ENCODE measurements around the gene KCNK13. TPM values are rescaled to one million over a fixed set of nuclear protein-coding genes. Genes with fewer than 3 reads are reported as not detected.

KCNK13 gene
- total RNA-seq, 1 donor from 2014 or later = under 0.01 TPM

DNA sequence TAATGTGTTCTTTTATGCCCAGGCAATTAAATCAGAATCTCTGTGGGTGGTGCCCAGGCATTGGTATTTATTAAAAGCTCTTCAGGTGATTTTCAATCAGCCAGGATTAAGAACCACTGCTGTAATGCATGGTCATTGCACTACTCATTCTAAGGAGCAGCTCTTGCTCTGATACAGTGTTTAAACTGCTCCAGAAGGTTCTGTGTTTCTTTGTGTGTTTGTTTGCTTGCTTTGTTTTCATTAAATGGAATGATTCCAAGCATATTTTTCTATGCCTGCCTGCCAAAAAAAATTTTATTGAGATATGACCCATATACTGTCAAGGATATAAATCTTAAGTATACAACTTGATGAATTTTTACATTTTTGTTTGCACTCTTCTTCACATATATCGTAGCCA lies 54.0 kb downstream of the KCNK13 start:
- Histone ChIP-seq H3K4me1 (ENCODE audit: control insufficient read depth in 3 of 3, insufficient read depth in 3 of 3, low read length in 3 of 3) (no peaks in the 10 kb centered on the region), H3K4me3 (ENCODE audit: low read length in 3 of 3) (no peak overlapping the region), H3K36me3 (ENCODE audit: control insufficient read depth in 3 of 3, insufficient read depth in 3 of 3, low read length in 3 of 3) (no peaks in the 10 kb centered on the region), H3K27me3 (ENCODE audit: control insufficient read depth in 3 of 3, insufficient read depth in 3 of 3, low read length in 3 of 3) (peaks cover 0 to 15% (median 0%) of the 10 kb centered on the region in 3 donors), H3K9me3 (ENCODE audit: control insufficient read depth in 3 of 3, low read length in 3 of 3) (no peaks in the 10 kb centered on the region), H3K9ac (ENCODE audit: low read depth in 1 of 3, low read length in 3 of 3) (no peak overlapping the region), H3K27ac (ENCODE audit: low read depth, low read length) (no peak overlapping the region)

DNA sequence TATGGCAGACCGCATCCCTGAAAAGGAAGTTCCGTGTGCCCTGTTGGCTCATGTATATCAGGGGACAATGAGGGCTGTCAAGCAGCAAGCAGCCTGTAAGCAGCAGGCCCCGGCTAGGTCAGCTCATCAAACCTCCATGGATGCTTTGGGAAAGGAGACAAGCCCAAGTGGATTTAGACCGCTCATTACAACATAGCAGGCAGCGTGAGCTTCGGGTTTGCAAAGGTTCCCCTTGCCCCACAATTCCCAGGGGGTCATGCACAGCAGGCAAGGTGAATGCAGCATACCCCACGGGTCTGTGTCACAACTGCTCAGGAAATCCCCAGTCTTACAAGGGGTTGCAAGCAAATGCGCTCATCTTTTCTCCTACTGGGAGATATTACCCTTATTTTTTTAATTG lies 54.6 kb downstream of the KCNK13 start:
- Histone ChIP-seq H3K4me1 (ENCODE audit: control insufficient read depth in 3 of 3, insufficient read depth in 3 of 3, low read length in 3 of 3) (no peaks in the 10 kb centered on the region), H3K9me3 (ENCODE audit: control insufficient read depth in 3 of 3, low read length in 3 of 3) (no peaks in the 10 kb centered on the region), H3K36me3 (ENCODE audit: control insufficient read depth in 3 of 3, insufficient read depth in 3 of 3, low read length in 3 of 3) (no peaks in the 10 kb centered on the region), H3K4me3 (ENCODE audit: low read length in 3 of 3) (no peak overlapping the region), H3K27me3 (ENCODE audit: control insufficient read depth in 3 of 3, insufficient read depth in 3 of 3, low read length in 3 of 3) (peaks cover 0 to 14% (median 0%) of the 10 kb centered on the region in 3 donors), H3K27ac (ENCODE audit: low read depth, low read length) (no peak overlapping the region), H3K9ac (ENCODE audit: low read depth in 1 of 3, low read length in 3 of 3) (no peak overlapping the region)

DNA sequence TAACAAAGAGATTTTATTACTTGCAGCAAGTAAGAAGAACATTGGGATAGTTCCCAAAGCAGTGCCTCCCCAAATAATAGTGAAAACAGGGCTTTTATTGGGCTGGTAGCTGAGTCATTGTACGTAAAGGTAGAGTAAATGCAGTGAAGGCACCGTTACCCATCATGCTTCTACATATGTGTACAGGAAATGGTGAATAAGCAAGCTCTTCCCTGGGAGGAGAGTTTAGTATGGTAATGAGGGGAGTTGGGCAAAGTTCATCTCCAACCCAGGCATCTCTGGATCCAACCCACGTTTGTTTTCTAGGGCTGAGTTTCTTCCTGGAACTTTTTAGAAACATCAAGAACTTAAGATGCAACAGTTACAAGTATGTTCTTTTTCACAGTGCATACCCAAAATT lies 56.2 kb downstream of the KCNK13 start:
- Histone ChIP-seq H3K27me3 (ENCODE audit: control insufficient read depth in 3 of 3, insufficient read depth in 3 of 3, low read length in 3 of 3) (peaks cover 0 to 10% (median 0%) of the 10 kb centered on the region in 3 donors), H3K36me3 (ENCODE audit: control insufficient read depth in 3 of 3, insufficient read depth in 3 of 3, low read length in 3 of 3) (no peaks in the 10 kb centered on the region), H3K9me3 (ENCODE audit: control insufficient read depth in 3 of 3, low read length in 3 of 3) (no peaks in the 10 kb centered on the region), H3K9ac (ENCODE audit: low read depth in 1 of 3, low read length in 3 of 3) (no peak overlapping the region), H3K27ac (ENCODE audit: low read depth, low read length) (no peak overlapping the region), H3K4me1 (ENCODE audit: control insufficient read depth in 3 of 3, insufficient read depth in 3 of 3, low read length in 3 of 3) (no peaks in the 10 kb centered on the region), H3K4me3 (ENCODE audit: low read length in 3 of 3) (no peak overlapping the region)

DNA sequence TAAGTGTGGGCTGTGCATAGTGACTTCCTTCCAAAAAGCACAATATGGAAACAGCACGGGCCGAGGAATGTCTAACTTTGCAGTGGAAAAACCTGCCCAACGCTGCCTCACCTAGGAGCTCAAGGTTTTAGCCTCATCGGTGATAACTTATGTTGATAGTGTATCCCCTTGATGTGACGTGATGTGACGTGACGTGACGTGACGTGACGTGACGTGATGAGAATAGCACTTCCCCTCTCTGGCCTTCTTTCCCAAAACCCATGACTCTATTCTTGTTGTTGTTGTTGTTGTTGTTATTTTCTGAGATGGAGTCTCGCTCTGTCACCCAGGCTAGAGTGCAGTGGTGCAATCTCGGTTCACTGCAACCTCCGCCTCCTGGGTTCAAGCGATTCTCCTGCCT lies 64.5 kb downstream of the KCNK13 start:
- Histone ChIP-seq H3K4me1 (ENCODE audit: control insufficient read depth in 3 of 3, insufficient read depth in 3 of 3, low read length in 3 of 3) (no peaks in the 10 kb centered on the region), H3K27ac (ENCODE audit: low read depth, low read length) (no peak overlapping the region), H3K9ac (ENCODE audit: low read depth in 1 of 3, low read length in 3 of 3) (no peak overlapping the region), H3K9me3 (ENCODE audit: control insufficient read depth in 3 of 3, low read length in 3 of 3) (no peaks in the 10 kb centered on the region), H3K4me3 (ENCODE audit: low read length in 3 of 3) (no peak overlapping the region), H3K27me3 (ENCODE audit: control insufficient read depth in 3 of 3, insufficient read depth in 3 of 3, low read length in 3 of 3) (peaks cover 0 to 3% (median 0%) of the 10 kb centered on the region in 3 donors), H3K36me3 (ENCODE audit: control insufficient read depth in 3 of 3, insufficient read depth in 3 of 3, low read length in 3 of 3) (no peaks in the 10 kb centered on the region)

DNA sequence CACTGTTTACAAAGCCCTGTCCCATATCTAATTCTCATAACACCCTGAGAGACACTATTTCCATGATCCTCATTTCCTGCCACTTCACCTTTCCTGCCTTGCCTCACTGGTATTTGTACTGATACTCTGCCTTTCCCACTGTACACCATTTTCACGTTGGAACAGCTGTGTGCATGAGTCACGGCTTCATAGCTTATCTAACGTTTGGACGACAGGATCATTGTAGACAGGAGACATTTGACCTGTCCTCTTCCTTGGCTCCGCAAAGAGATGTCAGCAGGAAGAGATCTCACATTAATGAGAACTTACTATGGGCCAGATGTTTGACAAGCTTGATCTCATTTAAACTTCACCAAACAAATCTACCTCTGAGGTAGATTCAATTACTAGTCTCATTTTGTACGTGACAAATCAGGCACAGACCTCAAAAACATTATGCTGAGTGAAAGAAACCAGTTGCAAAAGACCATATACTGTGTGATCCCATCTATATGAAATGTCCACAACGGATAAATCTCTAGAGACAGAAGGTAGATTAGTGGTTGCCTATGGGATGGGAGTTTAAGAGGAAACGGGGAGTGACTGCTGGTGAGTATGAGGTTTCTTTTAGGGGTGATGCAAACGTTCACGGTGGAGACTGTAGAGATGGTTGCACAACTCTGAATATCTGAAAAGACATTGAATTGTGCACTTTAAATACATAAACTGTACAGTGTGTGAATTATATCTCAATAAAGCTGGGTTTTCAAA lies 71.2 kb downstream of the KCNK13 start:
- Histone ChIP-seq H3K9ac (ENCODE audit: low read depth in 1 of 3, low read length in 3 of 3) (no peak overlapping the region), H3K27me3 (ENCODE audit: control insufficient read depth in 3 of 3, insufficient read depth in 3 of 3, low read length in 3 of 3) (peaks cover 0 to 4% (median 3%) of the 10 kb centered on the region in 3 donors), H3K4me1 (ENCODE audit: control insufficient read depth in 3 of 3, insufficient read depth in 3 of 3, low read length in 3 of 3) (no peaks in the 10 kb centered on the region), H3K9me3 (ENCODE audit: control insufficient read depth in 3 of 3, low read length in 3 of 3) (no peaks in the 10 kb centered on the region), H3K27ac (ENCODE audit: low read depth, low read length) (no peak overlapping the region), H3K4me3 (ENCODE audit: low read length in 3 of 3) (no peak overlapping the region), H3K36me3 (ENCODE audit: control insufficient read depth in 3 of 3, insufficient read depth in 3 of 3, low read length in 3 of 3) (no peaks in the 10 kb centered on the region)

DNA sequence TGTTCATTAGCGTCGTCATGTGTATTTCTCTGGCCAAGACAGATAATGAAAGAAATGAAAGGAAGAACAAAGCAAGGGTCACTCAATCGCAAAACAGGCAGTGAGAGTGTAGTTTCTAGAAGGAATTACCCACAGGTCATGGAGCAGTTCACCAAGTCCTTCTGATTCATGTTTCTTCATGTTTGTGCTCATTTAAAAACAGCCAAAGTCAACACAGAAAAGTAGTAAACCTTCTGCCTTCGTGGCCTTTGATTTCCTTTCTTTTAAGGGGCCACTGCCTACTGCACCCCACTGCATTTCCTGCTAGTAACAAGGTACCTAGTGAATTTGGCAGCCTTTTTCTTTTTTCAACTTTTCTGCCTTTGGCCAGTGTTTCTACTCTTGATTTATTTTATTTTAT lies 75.1 kb downstream of the KCNK13 start:
- no peak overlapping the region for H3K9ac ChIP-seq (ENCODE audit: low read depth in 1 of 3, low read length in 3 of 3)
- no peak overlapping the region for H3K27ac ChIP-seq (ENCODE audit: low read depth, low read length)
- H3K36me3 ChIP-seq (ENCODE audit: control insufficient read depth in 3 of 3, insufficient read depth in 3 of 3, low read length in 3 of 3) = no peaks in the 10 kb centered on the region
- H3K4me1 ChIP-seq (ENCODE audit: control insufficient read depth in 3 of 3, insufficient read depth in 3 of 3, low read length in 3 of 3) = no peaks in the 10 kb centered on the region
- peaks cover 0 to 6% (median 4%) of the 10 kb centered on the region in 3 donors for H3K27me3 ChIP-seq (ENCODE audit: control insufficient read depth in 3 of 3, insufficient read depth in 3 of 3, low read length in 3 of 3)
- no peak overlapping the region for H3K4me3 ChIP-seq (ENCODE audit: low read length in 3 of 3)
- H3K9me3 ChIP-seq (ENCODE audit: control insufficient read depth in 3 of 3, low read length in 3 of 3) = no peaks in the 10 kb centered on the region

DNA sequence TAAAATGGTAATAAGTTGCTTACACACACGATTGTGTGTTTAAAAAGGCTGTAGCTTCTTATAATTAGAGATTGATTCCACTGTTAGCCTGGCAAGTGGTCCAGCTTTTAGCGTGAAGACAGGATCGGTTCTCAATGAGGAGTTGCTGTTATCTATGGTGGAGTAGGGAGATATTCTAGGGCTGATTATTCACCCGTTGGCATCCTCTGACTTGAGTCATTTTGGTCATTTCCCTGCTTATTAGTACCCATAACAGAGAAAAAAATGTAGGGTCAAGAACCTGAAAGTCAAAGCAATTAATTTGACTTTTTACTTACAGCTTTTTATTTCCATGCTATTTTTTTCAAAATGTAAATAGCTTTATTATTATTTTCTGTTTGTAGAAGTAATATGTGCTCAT lies 76.0 kb downstream of the KCNK13 start:
- Histone ChIP-seq H3K27me3 (ENCODE audit: control insufficient read depth in 3 of 3, insufficient read depth in 3 of 3, low read length in 3 of 3) (peaks cover 0 to 6% (median 4%) of the 10 kb centered on the region in 3 donors), H3K9me3 (ENCODE audit: control insufficient read depth in 3 of 3, low read length in 3 of 3) (no peaks in the 10 kb centered on the region), H3K27ac (ENCODE audit: low read depth, low read length) (no peak overlapping the region), H3K9ac (ENCODE audit: low read depth in 1 of 3, low read length in 3 of 3) (no peak overlapping the region), H3K4me3 (ENCODE audit: low read length in 3 of 3) (no peak overlapping the region), H3K36me3 (ENCODE audit: control insufficient read depth in 3 of 3, insufficient read depth in 3 of 3, low read length in 3 of 3) (no peaks in the 10 kb centered on the region), H3K4me1 (ENCODE audit: control insufficient read depth in 3 of 3, insufficient read depth in 3 of 3, low read length in 3 of 3) (no peaks in the 10 kb centered on the region)

DNA sequence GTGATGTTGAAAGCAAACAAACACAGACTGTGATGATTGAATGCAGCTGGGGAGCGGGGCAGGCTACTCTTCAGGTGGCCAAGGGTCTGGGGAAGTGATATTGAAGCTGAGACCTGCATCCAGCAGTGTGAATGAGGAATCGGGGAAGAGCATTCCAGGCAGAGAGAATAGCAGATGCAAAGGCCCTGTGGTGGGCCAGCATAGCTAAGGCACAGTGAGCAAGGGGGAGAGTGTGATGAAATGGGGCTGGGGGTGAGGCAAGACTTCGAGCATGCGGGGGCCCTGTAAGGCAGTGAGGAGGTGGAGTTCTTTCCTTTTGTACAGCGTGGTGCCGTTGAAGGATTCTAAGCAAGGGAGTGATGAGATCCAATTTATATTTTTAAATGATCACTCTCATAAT lies 77.4 kb downstream of the KCNK13 start:
- Histone ChIP-seq H3K4me3 (ENCODE audit: low read length in 3 of 3) (no peak overlapping the region), H3K9me3 (ENCODE audit: control insufficient read depth in 3 of 3, low read length in 3 of 3) (no peaks in the 10 kb centered on the region), H3K4me1 (ENCODE audit: control insufficient read depth in 3 of 3, insufficient read depth in 3 of 3, low read length in 3 of 3) (no peaks in the 10 kb centered on the region), H3K36me3 (ENCODE audit: control insufficient read depth in 3 of 3, insufficient read depth in 3 of 3, low read length in 3 of 3) (no peaks in the 10 kb centered on the region), H3K27me3 (ENCODE audit: control insufficient read depth in 3 of 3, insufficient read depth in 3 of 3, low read length in 3 of 3) (peaks cover 0 to 6% (median 4%) of the 10 kb centered on the region in 3 donors), H3K9ac (ENCODE audit: low read depth in 1 of 3, low read length in 3 of 3) (no peak overlapping the region), H3K27ac (ENCODE audit: low read depth, low read length) (no peak overlapping the region)

DNA sequence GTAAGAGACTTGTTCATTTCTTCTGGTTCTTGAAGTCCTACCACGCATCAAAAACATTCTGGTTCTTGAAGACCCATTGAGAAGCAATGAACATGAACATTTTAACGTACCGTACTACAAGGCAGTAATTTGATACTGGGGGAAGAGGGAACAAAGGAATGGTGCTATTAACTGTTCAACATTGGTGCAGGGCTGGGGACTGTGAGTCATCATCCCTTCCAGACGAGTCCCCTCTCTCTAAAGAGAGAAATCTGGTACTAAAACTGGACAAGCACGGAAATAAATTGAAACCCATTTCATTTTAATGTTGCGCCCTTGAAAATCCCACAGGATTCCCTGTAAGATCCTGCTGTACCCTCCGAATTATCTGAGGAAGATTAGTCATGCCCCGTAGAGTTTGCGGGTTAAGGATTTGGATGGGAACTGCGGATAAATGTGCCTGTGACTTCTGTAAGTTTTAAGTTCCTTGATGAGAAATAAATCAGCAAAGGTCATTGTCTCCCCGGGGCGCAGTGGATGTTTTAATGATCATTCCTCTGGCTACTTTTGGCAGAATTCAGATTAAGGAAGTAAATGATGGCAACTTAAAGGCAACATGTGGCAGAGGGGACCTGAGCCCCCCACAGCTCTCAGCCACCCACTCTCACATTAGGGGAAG lies 78.6 kb downstream of the KCNK13 start:
- Histone ChIP-seq H3K4me1 (ENCODE audit: control insufficient read depth in 3 of 3, insufficient read depth in 3 of 3, low read length in 3 of 3) (no peaks in the 10 kb centered on the region), H3K27me3 (ENCODE audit: control insufficient read depth in 3 of 3, insufficient read depth in 3 of 3, low read length in 3 of 3) (peaks cover 0 to 6% (median 4%) of the 10 kb centered on the region in 3 donors), H3K4me3 (ENCODE audit: low read length in 3 of 3) (no peak overlapping the region), H3K27ac (ENCODE audit: low read depth, low read length) (no peak overlapping the region), H3K36me3 (ENCODE audit: control insufficient read depth in 3 of 3, insufficient read depth in 3 of 3, low read length in 3 of 3) (no peaks in the 10 kb centered on the region), H3K9me3 (ENCODE audit: control insufficient read depth in 3 of 3, low read length in 3 of 3) (no peaks in the 10 kb centered on the region), H3K9ac (ENCODE audit: low read depth in 1 of 3, low read length in 3 of 3) (no peak overlapping the region)

DNA sequence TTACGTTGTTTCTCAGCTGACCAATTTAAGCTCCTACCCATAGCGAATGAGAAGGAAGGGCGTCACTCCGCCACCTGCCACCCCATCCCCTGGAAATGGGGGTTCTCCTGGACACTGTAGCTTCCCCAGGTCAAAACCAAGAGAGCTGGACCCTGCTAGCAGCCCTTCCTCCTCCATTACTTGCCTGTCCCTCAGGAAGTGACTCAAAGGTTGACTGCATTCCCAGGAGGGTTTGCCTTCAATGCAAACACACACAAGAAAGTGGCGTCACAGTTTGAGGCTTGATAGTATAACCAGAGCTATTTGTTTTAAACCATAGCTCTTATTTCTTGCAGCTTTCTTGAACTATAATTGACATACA lies 79.1 kb downstream of the KCNK13 start:
- H3K27me3 ChIP-seq (ENCODE audit: control insufficient read depth in 3 of 3, insufficient read depth in 3 of 3, low read length in 3 of 3) = peaks cover 0 to 4% (median 4%) of the 10 kb centered on the region in 3 donors
- H3K4me3 ChIP-seq (ENCODE audit: low read length in 3 of 3) = no peak overlapping the region

More for the DNA sequence above, 79.1 kb downstream of the KCNK13 start:
- Histone ChIP-seq H3K27ac (ENCODE audit: low read depth, low read length) (no peak overlapping the region), H3K36me3 (ENCODE audit: control insufficient read depth in 3 of 3, insufficient read depth in 3 of 3, low read length in 3 of 3) (no peaks in the 10 kb centered on the region), H3K9me3 (ENCODE audit: control insufficient read depth in 3 of 3, low read length in 3 of 3) (no peaks in the 10 kb centered on the region), H3K9ac (ENCODE audit: low read depth in 1 of 3, low read length in 3 of 3) (no peak overlapping the region), H3K4me1 (ENCODE audit: control insufficient read depth in 3 of 3, insufficient read depth in 3 of 3, low read length in 3 of 3) (no peaks in the 10 kb centered on the region)
